Stomach (tissue), 4 donors: Measurements from ENCODE around the gene ST6GALNAC3.

ENCODE experiments used
- POLR2A ChIP-seq, 4 donors: fragments of 450-650 bp; IDR thresholded peaks; one replicate each; pipeline ENCODE4 v1.6.1; 2016; ENCODE audit warnings: antibody characterized with exemption in 4 of 4, control low read depth in 2 of 4, mild to moderate bottlenecking in 1 of 4, moderate library complexity in 1 of 4
- TF ChIP-seq, protein P1 (sequence below), 7 experiments: fragments of 450-650 bp in 4 of 7; fragments of 200-600 bp in 3 of 7; sonication (generic) in 3 of 7; IDR thresholded peaks; one replicate each; pipeline ENCODE4 v1.5.1; 2016 to 2019; ENCODE audit warnings: antibody characterized with exemption in 7 of 7, control low read depth in 2 of 7, mild to moderate bottlenecking in 1 of 7

DNA sequence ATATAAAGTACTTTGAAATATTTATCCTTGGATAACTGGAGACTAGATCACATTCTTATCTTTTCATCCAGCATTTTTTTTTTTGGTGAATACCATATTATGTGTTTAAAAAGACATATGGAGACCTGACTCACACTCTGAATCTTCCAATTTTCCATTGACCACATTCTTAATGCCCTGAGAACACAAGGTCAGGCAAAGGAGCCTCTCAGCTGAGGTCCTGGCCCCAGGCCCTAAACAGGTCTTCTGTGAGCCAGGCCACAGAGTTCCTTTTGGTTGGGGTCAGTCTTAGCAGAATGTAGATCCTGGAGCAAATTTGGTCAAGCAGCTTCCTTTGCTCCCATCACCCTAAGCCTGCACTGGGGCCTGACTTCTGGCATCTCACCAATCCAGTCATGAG lies 402.6 kb downstream of the ST6GALNAC3 start:
- TF ChIP-seq, protein P1, sequence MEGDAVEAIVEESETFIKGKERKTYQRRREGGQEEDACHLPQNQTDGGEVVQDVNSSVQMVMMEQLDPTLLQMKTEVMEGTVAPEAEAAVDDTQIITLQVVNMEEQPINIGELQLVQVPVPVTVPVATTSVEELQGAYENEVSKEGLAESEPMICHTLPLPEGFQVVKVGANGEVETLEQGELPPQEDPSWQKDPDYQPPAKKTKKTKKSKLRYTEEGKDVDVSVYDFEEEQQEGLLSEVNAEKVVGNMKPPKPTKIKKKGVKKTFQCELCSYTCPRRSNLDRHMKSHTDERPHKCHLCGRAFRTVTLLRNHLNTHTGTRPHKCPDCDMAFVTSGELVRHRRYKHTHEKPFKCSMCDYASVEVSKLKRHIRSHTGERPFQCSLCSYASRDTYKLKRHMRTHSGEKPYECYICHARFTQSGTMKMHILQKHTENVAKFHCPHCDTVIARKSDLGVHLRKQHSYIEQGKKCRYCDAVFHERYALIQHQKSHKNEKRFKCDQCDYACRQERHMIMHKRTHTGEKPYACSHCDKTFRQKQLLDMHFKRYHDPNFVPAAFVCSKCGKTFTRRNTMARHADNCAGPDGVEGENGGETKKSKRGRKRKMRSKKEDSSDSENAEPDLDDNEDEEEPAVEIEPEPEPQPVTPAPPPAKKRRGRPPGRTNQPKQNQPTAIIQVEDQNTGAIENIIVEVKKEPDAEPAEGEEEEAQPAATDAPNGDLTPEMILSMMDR (IDR thresholded peaks at IDR 0.05), result no peak
- TF ChIP-seq POLR2A (IDR thresholded peaks at IDR 0.05), result no peak
